GM18517 (cell line): ENCODE measurements around the gene POU5F1.

Source experiments
- ATAC-seq: cut with Tn5 transposase; IDR thresholded peaks from one replicate; pipeline ENCODE4 v1.9.1; 2021; ENCODE audit warnings: mild to moderate bottlenecking, moderate library complexity; ENCODE audit not compliant: unreplicated experiment

POU5F1 gene

GRCh38 chr6:31116661-31117385 lies 53.7 kb downstream of the POU5F1 start:
- no peak for ATAC-seq

GRCh38 chr6:31115941-31116560 lies 54.4 kb downstream of the POU5F1 start:
- no peak for ATAC-seq

GRCh38 chr6:31114970-31115849 lies 55.3 kb downstream of the POU5F1 start:
- no peak for ATAC-seq

- no peak for ATAC-seq
Measured at GRCh38 chr6:31114541-31114878, 56.0 kb downstream of the POU5F1 start, which contains the start of gene PSORS1C1. Gene PSORS1C1, plus strand, starts transcription at chr6:31114800. Its CDS starts 14,833 bp downstream, at chr6:31129633.
